ENCODE data around the gene LINGO4.
"Not testable (repeated sequence)": the region's sequence is repeated elsewhere in the genome, so short reads cannot be mapped to it uniquely, and the experiment has no call there.

Gene LINGO4

DNA sequence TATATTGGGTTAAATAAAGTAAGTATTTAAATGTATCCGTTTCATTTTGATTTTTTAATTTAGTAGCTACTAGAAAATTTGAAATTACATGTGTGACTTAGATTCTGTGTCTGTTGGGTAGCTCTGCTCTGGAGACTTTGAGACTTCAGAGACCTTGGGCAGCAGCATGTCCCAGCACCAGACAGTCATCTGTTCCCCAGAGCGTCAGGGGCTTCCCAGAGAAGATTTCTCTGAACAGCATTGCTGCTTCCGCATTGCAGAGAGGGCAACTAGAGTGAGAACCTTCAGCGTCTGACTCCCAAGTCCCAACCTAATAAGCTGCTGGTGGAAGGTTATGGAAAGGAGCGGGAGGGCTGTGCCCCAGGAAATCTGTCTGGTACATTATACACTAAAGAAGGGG lies 6.6 kb downstream of the LINGO4 start:
- no peak overlapping the region for H3K4me3 ChIP-seq (ENCODE audit: control insufficient read depth, low read depth, low read length)
- no peak for TF ChIP-seq CTCF (IDR thresholded peaks at IDR 0.05; ENCODE audit: control insufficient read depth, insufficient read depth, low read depth, low read length, missing control alignments)
- no peak for DNase-seq (ENCODE audit: low read depth)

GRCh38 chr1:151790940-151791651 lies 14.1 kb downstream of the LINGO4 start:
- DNase-seq (ENCODE audit: low read depth) = no peak
- H3K4me3 ChIP-seq (ENCODE audit: control insufficient read depth, low read depth, low read length) = peak overlapping the region; percentile 63
- no peak for TF ChIP-seq CTCF (IDR thresholded peaks at IDR 0.05; ENCODE audit: control insufficient read depth, insufficient read depth, low read depth, low read length, missing control alignments)

DNA sequence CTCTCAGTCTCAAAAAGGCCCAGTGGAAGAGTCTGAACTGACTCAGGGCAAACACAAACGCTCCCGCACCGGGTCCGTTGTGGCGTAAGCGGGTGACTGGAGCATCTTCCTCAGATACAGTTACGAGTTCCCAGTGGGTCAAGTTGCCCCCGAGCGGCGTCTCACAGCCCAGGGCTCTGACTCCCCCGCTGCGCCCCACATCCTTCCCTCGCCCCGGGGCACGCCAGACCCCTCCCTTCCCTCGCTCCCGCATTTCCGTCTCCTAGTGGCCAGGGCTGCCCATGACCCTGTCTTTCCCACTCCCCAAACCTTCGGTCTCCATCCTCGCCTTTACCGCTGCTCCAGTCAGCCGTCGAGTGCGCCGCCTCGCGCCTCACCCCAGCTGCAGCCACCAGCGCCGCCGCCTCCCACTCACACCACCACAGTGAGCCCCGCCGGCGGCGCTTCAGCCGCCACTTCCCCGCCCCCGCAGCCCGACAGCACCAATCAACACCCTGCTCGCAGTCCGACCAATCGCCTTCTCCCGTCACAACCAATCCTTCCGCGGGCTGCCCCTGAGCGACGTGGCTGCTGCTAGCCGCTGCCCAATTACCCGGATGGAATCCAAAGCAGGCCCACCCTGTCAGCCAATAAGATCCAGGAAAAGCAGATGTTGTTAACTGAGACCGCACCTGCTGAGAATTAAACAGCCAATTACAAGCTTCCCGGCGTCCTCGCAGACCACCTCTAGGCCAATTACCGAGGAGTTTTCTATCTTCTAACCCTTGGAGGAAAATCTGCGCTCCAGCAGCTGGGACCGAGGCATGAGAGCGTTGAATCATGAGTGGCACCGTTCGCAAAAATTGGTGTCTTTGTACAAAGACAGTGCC lies 14.9 kb downstream of the LINGO4 start, which contains the start of gene TDRKH:
Gene TDRKH (minus strand): TSS at position 430 of the 869 bp plus-strand sequence. CDS start 7,478 bp downstream, outside the sequence.
- peak; percentile 96 for DNase-seq (ENCODE audit: low read depth)
- peak; percentile 15 for TF ChIP-seq CTCF (IDR thresholded peaks at IDR 0.05; ENCODE audit: control insufficient read depth, insufficient read depth, low read depth, low read length, missing control alignments)
- H3K4me3 ChIP-seq (ENCODE audit: control insufficient read depth, low read depth, low read length) = peak within 1 kb of the TSS; percentile 63

GRCh38 chr1:151787689-151788088 lies 17.5 kb downstream of the LINGO4 start:
- TF ChIP-seq CTCF (IDR thresholded peaks at IDR 0.05; ENCODE audit: control insufficient read depth, insufficient read depth, low read depth, low read length, missing control alignments) = no peak
- H3K4me3 ChIP-seq (ENCODE audit: control insufficient read depth, low read depth, low read length) = no peak overlapping the region
- no peak for DNase-seq (ENCODE audit: low read depth)

DNA sequence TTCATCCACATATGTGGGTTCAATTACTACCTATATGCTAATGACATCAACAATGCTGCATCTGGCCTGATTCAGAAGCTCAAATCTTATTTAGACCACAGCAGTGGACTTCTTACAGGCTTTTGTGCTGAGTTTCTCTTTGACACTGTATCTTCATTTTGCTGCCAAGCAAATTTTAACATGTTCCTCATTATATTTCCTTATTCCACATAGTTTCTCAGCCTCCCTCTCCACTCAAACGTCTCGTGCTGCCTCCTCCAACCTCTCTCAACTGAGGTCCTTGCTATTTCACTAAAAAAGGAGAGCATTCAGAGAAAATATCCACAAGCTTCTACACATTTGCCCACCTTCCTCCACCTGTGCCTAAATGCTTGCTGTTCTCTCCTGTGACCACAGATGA lies 21.4 kb downstream of the LINGO4 start:
- no peak for TF ChIP-seq CTCF (IDR thresholded peaks at IDR 0.05; ENCODE audit: control insufficient read depth, insufficient read depth, low read depth, low read length, missing control alignments)
- H3K4me3 ChIP-seq (ENCODE audit: control insufficient read depth, low read depth, low read length) = no peak overlapping the region
- DNase-seq (ENCODE audit: low read depth) = no peak

GRCh38 chr1:151782741-151783140 lies 22.5 kb downstream of the LINGO4 start:
- H3K4me3 ChIP-seq (ENCODE audit: control insufficient read depth, low read depth, low read length) = no peak overlapping the region
- DNase-seq (ENCODE audit: low read depth) = no peak
- no peak for TF ChIP-seq CTCF (IDR thresholded peaks at IDR 0.05; ENCODE audit: control insufficient read depth, insufficient read depth, low read depth, low read length, missing control alignments)

GRCh38 chr1:151782026-151782425 lies 23.2 kb downstream of the LINGO4 start:
- H3K4me3 ChIP-seq (ENCODE audit: control insufficient read depth, low read depth, low read length); DNase-seq (ENCODE audit: low read depth): not testable (repeated sequence)

- DNase-seq (ENCODE audit: low read depth); H3K4me3 ChIP-seq (ENCODE audit: control insufficient read depth, low read depth, low read length): not testable (repeated sequence)
Measured at GRCh38 chr1:151780736-151781135, 24.5 kb downstream of the LINGO4 start.

All from AG09309 (cell line).